SKM-1 treated with dmso at 0.1 percent for 144 hours (cell line): Measurements from ENCODE around the gene IGFBP1.

Experiments used
- DNase-seq: peaks from one replicate; lab custom pipeline; 2025; ENCODE audit not compliant: unreplicated experiment; lab: John Stamatoyannopoulos, UW

IGFBP1 gene

GRCh38 chr7:45880433-45880860, 7.8 kb upstream of the IGFBP1 start:
- no peak for DNase-seq

DNA sequence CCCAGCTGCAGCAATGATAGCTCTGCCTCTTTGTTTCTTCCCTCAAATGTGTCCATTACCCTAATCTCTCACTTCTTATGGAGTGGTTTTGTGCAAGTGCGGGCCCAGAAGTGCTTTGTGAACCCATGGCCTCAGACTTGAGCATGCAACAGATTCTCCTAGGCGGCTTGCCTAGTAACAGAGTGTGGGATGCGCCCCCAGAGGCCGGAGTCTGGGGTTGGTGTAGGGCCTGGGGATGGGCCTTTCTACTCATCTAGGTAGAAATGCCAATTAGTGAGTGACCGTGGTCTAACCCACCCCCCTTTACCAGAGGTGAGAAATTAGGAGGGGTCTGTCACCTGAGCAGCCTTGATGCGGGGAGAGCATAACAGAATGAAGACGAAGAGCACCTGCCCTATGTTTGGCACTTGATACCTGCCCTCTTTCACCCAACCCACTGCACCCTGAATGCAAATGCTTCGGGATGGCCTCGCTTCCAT, 7.0 kb upstream of the IGFBP1 start:
- no peak for DNase-seq

DNA sequence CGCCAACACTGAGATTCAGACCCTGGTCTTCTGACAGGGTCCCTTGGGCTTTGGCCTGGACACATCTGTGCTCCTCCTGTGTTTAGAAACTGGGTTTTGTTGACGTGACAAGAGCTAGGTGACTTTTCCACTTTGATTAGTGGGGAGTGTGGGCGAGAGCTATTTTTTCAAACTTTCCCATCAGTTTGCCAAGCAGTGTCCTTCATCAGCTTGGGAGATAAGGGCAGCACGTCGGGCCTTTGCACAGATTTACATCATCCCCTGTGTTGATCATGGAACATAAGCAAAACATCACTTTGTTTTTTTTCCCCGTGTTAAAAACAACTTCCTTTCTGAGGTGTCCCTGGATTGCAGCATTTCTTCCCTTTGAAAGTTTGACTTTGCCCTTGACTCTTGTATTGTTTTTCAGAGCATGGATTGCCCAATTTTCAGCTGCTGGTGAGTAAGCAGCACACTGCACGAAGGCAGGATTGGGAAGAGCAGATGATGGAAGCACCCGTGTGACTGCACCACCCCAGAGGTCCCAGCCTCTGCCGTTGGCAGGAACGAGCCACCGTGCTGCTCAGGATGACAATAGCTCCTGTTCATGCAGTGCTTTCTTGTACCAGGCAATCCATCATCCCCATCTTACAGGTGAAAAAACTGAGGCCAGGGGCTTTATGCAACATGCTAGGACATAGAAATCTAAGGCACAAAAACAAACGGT, 6.4 kb upstream of the IGFBP1 start:
- DNase-seq: no peak

DNA sequence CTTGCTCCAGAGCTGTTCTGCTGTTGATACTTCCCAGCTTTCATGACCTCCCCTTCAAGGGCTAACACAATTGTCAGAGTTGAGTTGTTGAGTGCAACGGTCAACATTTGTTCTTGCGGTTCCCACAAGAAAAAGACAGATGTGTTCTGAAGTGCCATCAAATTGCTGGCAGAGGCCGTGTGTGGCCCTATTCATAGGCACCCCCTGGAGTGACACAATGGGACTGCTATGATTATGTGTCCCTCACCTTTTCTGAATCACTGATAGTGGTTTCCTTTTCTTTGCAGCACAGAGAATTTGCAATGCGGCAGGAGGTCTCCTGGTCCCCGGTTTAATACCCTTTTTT, 5.8 kb upstream of the IGFBP1 start:
- DNase-seq: no peak

DNA sequence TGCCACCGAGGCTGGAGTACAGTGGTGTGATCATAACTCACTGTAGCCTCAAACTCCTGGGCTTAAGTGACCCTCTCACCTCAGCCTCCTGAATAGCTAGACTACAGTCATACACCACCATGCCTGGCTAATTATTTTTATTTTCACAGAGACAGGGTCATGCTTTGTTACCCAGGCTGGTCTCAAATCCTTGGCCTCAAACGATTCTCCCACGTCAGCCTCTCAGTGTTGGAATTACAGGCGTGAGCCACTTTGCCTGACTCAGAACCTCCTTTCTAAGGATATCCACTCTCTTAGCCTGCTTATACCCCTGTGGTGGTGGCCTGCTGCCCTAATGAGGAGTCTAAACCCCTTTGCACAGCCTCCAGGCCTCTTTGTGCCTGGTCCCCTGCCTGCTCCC, 4.2 kb upstream of the IGFBP1 start:
- DNase-seq: no peak

DNA sequence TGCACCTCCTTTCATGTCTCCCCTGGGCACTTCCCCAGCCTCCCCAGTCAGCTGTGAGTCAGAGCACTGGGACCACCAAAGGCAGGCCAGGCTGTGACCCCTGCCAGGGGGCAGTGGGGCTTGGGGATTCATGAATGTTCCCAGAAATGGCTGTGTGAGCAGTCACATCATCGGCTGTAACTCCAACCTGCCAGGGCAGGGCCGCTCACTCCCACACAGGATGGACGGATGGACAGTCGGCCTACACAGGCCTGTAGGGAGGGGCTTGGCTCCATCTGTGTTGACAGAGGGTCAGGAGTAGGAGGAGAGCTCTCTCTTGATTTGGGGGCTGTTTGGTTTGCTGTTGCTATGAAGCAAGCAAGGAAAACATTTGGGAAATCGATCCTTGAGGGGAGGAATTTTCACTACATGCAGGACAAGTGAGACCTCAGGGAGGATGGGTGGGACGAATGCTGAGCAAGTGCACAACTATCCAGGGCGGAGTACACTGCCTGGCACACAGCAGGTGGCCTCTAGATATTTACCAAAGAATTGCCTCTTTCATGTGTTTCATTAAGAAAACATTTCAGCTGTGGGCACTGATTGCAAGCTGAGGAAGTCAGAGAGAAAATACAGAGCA, 2.9 kb upstream of the IGFBP1 start:
- DNase-seq: no peak

DNA sequence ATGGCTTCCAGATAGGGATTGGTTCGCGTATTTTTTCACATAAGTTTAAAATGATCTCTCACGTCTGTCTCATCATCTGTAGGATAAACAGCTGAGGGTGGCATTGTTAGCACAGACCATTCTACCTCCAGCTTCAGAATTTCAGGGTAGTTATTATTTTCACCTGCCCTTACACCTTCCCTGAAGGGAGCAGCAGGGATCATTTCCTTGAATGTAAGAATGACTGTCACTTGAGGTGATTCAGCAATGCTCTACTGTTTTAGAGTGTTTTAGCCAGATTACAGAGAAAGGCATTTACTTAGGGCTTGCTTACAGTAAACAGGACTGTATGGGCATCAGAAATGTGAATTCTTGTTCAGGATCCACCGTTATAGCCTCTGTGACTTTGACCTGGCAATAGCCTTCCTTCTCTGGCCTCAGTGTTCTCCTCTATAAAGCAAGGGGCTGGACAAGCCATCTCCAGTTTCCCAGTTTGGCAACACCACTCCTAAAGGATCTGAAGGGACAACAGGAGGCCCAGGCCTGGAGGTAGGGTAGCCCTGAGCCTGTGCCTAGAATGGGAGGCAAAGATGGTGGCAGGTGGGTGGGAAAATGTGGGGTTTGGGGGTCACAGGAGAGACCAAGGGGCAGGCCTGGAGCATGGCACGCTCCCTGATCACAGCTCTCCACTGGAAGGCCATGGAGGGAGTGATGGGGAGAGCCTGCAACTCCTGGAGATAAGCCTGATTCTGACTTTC, 1.2 kb upstream of the IGFBP1 start:
- DNase-seq: no peak

DNA sequence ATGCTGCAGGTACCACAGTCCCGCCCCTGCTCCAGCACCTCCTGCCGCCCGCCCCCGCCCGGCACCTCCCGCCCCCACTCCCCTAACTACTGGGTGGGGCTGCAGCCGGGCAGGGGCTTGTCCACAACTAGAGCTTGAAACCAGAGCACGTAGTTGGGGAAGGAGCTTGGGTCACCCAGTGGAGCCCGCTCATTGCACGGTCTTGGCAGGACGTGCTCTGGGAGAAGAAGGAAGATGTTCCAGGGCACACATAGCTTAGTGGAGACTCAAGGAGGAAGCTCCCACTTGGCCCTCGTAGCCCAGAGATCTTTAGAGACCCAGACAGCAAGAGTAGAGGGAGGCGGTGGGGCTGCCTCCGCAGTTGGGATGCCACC, 692 bp downstream of the IGFBP1 start:
- DNase-seq: no peak

- no peak for DNase-seq
Measured at GRCh38 chr7:45889367-45890067, 1.2 kb downstream of the IGFBP1 start.

- DNase-seq: no peak
Measured at GRCh38 chr7:45890125-45890901, 2.0 kb downstream of the IGFBP1 start.

- DNase-seq: peak; percentile 23
Measured at GRCh38 chr7:45890902-45891461, 2.7 kb downstream of the IGFBP1 start.

GRCh38 chr7:45891462-45892402, 3.4 kb downstream of the IGFBP1 start:
- no peak for DNase-seq

DNA sequence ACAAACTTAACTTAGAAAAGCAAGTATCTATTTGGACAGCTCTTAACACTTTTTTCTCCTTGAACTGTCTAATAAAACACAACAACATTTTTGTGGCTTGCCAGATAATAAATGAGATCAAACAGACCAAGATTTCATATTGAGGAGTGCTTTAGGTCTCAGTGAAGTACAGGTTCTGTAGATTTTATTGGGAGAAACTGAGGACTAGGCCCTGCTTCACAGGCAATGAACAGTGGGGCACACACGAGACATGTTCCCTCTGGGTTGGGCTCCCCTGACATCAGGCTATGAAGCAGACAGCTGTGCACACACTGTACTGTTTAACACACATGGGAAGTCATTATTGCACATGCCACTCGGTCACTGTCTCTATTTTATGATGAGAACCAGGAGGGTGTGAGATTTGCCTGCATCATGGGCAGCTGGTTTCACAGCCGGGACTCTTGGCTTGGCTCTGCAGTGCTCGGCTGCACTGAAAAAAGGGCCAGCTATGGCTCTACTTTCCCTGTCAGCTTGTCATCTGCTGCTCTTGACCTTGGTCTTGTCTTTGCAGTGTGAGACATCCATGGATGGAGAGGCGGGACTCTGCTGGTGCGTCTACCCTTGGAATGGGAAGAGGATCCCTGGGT, 4.2 kb downstream of the IGFBP1 start:
- no peak for DNase-seq

DNA sequence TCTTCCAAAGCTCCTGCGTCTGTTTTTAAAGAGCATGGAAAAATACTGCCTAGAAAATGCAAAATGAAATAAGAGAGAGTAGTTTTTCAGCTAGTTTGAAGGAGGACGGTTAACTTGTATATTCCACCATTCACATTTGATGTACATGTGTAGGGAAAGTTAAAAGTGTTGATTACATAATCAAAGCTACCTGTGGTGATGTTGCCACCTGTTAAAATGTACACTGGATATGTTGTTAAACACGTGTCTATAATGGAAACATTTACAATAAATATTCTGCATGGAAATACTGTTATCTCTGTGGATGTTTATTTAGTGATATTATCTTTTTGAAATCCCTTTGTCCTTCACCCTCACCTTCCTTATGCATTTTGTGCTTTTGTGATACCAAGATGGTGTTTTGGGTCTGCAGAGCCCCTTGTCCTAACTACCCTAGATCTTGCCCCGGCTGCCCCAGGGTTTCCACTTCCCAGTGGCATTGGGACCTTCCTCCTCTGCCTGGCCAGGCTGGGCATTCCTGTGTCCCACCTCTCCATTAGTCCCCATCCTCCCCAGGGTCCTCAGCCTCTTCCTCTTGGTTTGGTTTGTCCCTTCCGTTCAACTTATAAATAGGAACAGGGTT, 5.2 kb downstream of the IGFBP1 start:
- DNase-seq: no peak

DNA sequence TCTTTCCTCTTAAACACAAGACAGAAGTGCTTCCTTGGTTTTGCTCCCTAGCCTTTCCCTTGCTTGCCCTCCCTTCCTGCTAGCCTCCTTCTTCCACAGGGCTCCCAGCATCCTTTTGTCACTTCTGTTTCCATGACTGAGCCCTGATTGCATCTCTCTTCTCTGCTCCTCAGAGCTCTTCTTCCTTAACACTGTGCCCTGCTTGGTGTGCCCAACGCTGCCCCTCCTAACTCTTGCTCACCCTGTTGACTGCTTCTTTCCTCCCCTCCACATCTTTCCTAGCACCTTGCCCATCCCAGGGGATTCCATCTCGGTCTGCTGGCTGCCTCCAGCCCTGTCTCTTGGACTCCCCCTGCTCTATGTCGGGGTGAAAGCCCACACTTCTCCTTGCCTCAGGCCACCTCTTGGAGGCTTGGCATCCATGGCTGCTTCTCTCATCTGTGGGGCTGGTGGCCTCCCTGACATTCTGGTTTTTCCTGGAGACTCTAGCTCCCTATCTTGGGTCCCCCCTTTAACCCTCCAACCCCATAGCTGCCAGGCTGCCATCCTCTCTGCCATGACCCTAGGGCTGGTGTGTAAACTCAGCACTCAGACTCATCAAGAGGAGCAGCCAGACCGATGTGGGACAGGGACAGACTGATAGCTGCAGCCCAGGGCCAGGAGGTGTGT, 5.8 kb downstream of the IGFBP1 start:
- no peak for DNase-seq

DNA sequence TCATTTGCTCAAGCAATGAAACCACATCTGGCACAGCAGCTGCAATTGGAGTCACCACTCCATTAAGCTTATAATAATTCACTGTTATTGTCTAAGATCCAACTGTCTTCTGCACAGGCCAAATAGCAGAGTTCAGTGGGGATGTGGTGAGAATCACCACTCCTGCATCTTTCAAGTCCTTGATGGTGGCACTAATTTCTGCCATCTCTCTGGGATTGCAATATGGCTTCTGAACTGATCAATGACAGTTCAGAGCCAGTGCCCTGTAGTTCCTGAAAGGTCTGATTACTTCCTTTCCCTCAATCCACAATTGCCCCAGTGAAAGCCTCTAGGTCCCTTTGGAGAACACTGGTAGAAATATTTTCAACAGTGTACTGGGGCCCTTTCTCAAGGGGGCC, 6.4 kb downstream of the IGFBP1 start:
- DNase-seq: no peak

DNA sequence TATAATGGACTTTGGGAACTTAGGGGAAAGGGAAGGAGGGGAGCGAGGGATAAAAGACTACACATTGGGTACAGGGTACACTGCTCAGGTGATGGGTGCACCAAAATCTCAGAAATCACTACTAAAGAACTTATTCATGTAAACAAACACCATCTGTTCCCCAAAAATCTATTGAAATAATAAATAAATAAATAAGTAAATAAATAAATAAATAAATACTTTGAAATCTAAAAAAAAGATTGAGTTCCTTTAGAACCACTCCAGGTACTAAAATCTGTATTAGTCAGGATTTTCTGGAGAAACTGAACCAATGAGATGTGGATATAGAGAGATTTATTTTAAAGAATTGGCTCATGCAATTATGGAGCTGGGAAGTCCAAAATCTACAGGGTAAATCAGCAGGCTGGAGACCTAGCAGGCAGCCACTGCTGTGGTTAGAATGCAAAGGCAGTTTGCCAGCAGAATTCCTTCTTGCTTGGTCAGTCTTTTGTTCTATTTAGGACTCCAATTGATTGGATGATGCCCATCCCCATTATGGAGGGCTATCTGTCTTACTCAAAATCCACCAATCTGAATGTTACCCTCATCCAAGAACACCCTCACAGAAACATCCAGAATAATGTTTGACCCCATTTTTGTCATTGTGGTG, 8.9 kb downstream of the IGFBP1 start:
- no peak for DNase-seq

DNA sequence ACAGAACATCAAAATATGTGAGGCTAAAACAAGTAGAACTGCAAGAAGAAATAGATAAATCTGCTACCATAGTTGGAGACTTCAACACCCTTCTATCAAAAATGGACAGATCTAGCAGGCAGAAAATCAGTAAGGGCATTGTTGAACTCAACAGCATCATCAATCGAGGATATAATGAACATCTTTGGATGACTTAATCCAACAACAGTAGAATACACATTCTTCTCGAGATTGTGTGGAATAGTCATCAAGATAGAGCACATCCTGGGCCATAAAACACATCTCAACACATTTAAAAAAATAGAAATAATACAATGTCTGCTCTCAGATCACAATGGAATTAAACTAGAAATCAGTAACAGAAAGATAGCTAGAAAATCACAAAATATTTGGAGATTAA, 9.9 kb downstream of the IGFBP1 start:
- no peak for DNase-seq
